Endothelial cell (in vitro differentiated cells): ENCODE measurements around the gene PYGO1. TPM values are rescaled to one million over a fixed set of nuclear protein-coding genes. Genes with fewer than 3 reads are reported as not detected.

Experiments
- DNase-seq: peaks from one replicate; pipeline ENCODE4 v3.0.0; 2021; ENCODE audit warnings: low spot score
- H3K27ac Mint-ChIP-seq: one replicate; pipeline ENCODE4 v1.8.0; 2021; ENCODE audit warnings: mixed read lengths, inconsistent platforms; ENCODE audit not compliant: unreplicated experiment
- H3K27me3 Mint-ChIP-seq: one replicate; pipeline ENCODE4 v1.8.0; 2021; ENCODE audit warnings: mild to moderate bottlenecking, moderate library complexity, mixed read lengths, inconsistent platforms; ENCODE audit not compliant: unreplicated experiment
- H3K36me3 Mint-ChIP-seq: one replicate; pipeline ENCODE4 v1.8.0; 2021; ENCODE audit warnings: mild to moderate bottlenecking, low read depth, mixed read lengths, inconsistent platforms; ENCODE audit not compliant: unreplicated experiment
- H3K4me1 Mint-ChIP-seq: one replicate; pipeline ENCODE4 v1.8.0; 2021; ENCODE audit warnings: mild to moderate bottlenecking, mixed read lengths, inconsistent platforms; ENCODE audit not compliant: unreplicated experiment
- H3K4me3 Mint-ChIP-seq: one replicate; pipeline ENCODE4 v1.8.0; 2021; ENCODE audit warnings: mild to moderate bottlenecking, mixed read lengths, inconsistent platforms; ENCODE audit not compliant: unreplicated experiment
- H3K9me3 Mint-ChIP-seq: one replicate; pipeline ENCODE4 v1.8.0; 2021; ENCODE audit warnings: mixed read lengths, inconsistent platforms; ENCODE audit not compliant: unreplicated experiment
- CTCF ChIP-seq: fragments of 200-600 bp; sonication (generic); IDR thresholded peaks from one replicate; pipeline ENCODE4 v1.5.0; 2021; ENCODE audit warnings: antibody characterized with exemption; ENCODE audit not compliant: unreplicated experiment
- total RNA-seq: library from RNA; stranded (reverse); fragmentation: NEBNext Ultra II Directional; extraction: Animal tissue kit (Norgen Biotek cat#: 25700); gene quantifications from one replicate; pipeline ENCODE4 v1.2.1, GENCODE V29; 2021; ENCODE audit not compliant: unreplicated experiment

PYGO1 gene
- total RNA-seq, 1 donor from 2014 or later, result 1.5 TPM

GRCh38 chr15:55535436-55535835 is 52.7 kb downstream of the PYGO1 start:
- Mint-ChIP-seq H3K27me3 (peaks cover 3% of the 10 kb centered on the region), H3K4me1 (peaks cover 20% of the 10 kb centered on the region), H3K27ac (no peak overlapping the region), H3K9me3 (no peaks in the 10 kb centered on the region), H3K36me3 (no peaks in the 10 kb centered on the region), H3K4me3 (no peak overlapping the region)
- no peak for DNase-seq
- TF ChIP-seq CTCF, result no peak

- Mint-ChIP-seq H3K27me3 (peaks cover 3% of the 10 kb centered on the region), H3K4me3 (no peak overlapping the region), H3K36me3 (no peaks in the 10 kb centered on the region), H3K27ac (no peak overlapping the region), H3K9me3 (no peaks in the 10 kb centered on the region), H3K4me1 (peaks cover 20% of the 10 kb centered on the region)
- TF ChIP-seq CTCF, result no peak
- DNase-seq, result no peak
Measured at GRCh38 chr15:55532944-55533343, 55.2 kb downstream of the PYGO1 start.

- H3K4me1 Mint-ChIP-seq, result peaks cover 20% of the 10 kb centered on the region
- H3K27ac Mint-ChIP-seq, result no peak overlapping the region
- H3K27me3 Mint-ChIP-seq, result peaks cover 3% of the 10 kb centered on the region
- no peaks in the 10 kb centered on the region for H3K36me3 Mint-ChIP-seq
- no peak for TF ChIP-seq CTCF
- no peak for DNase-seq
- no peak overlapping the region for H3K4me3 Mint-ChIP-seq
- H3K9me3 Mint-ChIP-seq, result no peaks in the 10 kb centered on the region
Measured at GRCh38 chr15:55530861-55531313, 57.3 kb downstream of the PYGO1 start.

- no peak overlapping the region for H3K4me3 Mint-ChIP-seq
- peaks cover 5% of the 10 kb centered on the region for H3K27me3 Mint-ChIP-seq
- no peak for TF ChIP-seq CTCF
- no peaks in the 10 kb centered on the region for H3K9me3 Mint-ChIP-seq
- peaks cover 20% of the 10 kb centered on the region for H3K4me1 Mint-ChIP-seq
- H3K36me3 Mint-ChIP-seq, result no peaks in the 10 kb centered on the region
- no peak overlapping the region for H3K27ac Mint-ChIP-seq
- no peak for DNase-seq
Measured at GRCh38 chr15:55528812-55529211, 59.3 kb downstream of the PYGO1 start.

- Mint-ChIP-seq H3K9me3 (no peaks in the 10 kb centered on the region), H3K27ac (no peak overlapping the region), H3K36me3 (no peaks in the 10 kb centered on the region), H3K4me1 (peaks cover 6% of the 10 kb centered on the region), H3K4me3 (no peak overlapping the region), H3K27me3 (peaks cover 2% of the 10 kb centered on the region)
- no peak for TF ChIP-seq CTCF
- DNase-seq, result no peak
Measured at GRCh38 chr15:55527150-55527549, 61.0 kb downstream of the PYGO1 start.
